HCT116 (cell line): ENCODE measurements around the gene KBTBD2. TPM values are rescaled to one million over a fixed set of nuclear protein-coding genes. Genes with fewer than 3 reads are reported as not detected.
A peak's percentile ranks its signal among the peaks of the same experiment; 100 is the strongest.

Experiments used
- ATAC-seq: fragments of 200-7000 bp; cut with Tn5 transposase; 2 replicates; pipeline ENCODE4 v1.9.1; 2020; ENCODE audit warnings: mild to moderate bottlenecking, moderate library complexity
- BruUV-seq: library from RNA; stranded (reverse); fragments of 400-500 nt; replicated peaks from 2 replicates; lab custom pipeline; 2021; lab: Mats Ljungman, UMichigan
- CTCF ChIA-PET: fragments of 300-600 bp; sonication (Branson Sonifier 250); formaldehyde crosslinking; loops from one replicate; lab custom pipeline; 2021; ENCODE audit warnings: antibody characterized with exemption; lab: Charles Lee
- POLR2A ChIA-PET: fragments of 300-600, 350-600 bp; sonication (Branson Sonifier 250); formaldehyde crosslinking; loops from one replicate; lab custom pipeline; 2021; ENCODE audit warnings: antibody characterized with exemption; lab: Charles Lee
- RAD21 ChIA-PET, 2 experiments: fragments of 300-600 bp; sonication (Branson Sonifier 250); formaldehyde crosslinking; loops; one replicate each; lab custom pipeline; 2023; ENCODE audit warnings: low total read pairs in 2 of 2; ENCODE audit not compliant: uncharacterized antibody in 2 of 2, unreplicated experiment in 2 of 2, low non-redundant PET in 1 of 2; lab: Charles Lee
- DNase-seq: peaks from one replicate; pipeline ENCODE4 v3.0.0-alpha.2; 2010; ENCODE audit warnings: low read depth, low spot score
- H2AFZ ChIP-seq: fragments of 200-600 bp; shearing (Covaris generic), sonication (generic); 2 replicates; pipeline ENCODE4 v1.6.1; 2017; ENCODE audit warnings: low read depth, mixed run types, mixed read lengths, antibody characterized with exemption, low read length; ENCODE audit not compliant: poor library complexity, severe bottlenecking
- H3K27ac ChIP-seq: 2 replicates; pipeline ENCODE4 v1.5.1; 2012; ENCODE audit warnings: low read depth, low read length
- H3K27me3 ChIP-seq: fragments of 200-600 bp; sonication (generic); 2 replicates; pipeline ENCODE4 v1.6.1; 2016; ENCODE audit warnings: mixed run types, low read length, mixed read lengths; ENCODE audit not compliant: insufficient read depth
- H3K36me3 ChIP-seq, 2 experiments: fragments of 200-500 bp in 1 of 2; fragments of 200-600 bp in 1 of 2; sonication (Bioruptor generic) in 1 of 2; sonication (generic) in 1 of 2; 2 replicates each; pipeline versions ENCODE4 v1.5.1 to v1.6.1; 2014 to 2016; ENCODE audit warnings: low read length in 2 of 2, inconsistent platforms in 1 of 2, mixed read lengths in 1 of 2, mixed run types in 1 of 2; ENCODE audit not compliant: insufficient read depth in 2 of 2, control insufficient read depth in 1 of 2
- H3K4me1 ChIP-seq, 2 experiments: fragments of 200-600 bp in 1 of 2; sonication (generic) in 1 of 2; 2 replicates each; pipeline versions ENCODE4 v1.5.1 to v1.6.1; 2012 to 2017; ENCODE audit warnings: low read length in 2 of 2, inconsistent platforms in 1 of 2, mild to moderate bottlenecking in 1 of 2, mixed read lengths in 1 of 2, mixed run types in 1 of 2, moderate library complexity in 1 of 2; ENCODE audit not compliant: insufficient read depth in 2 of 2, control insufficient read depth in 1 of 2
- H3K4me2 ChIP-seq: fragments of 200-600 bp; sonication (generic); 2 replicates; pipeline ENCODE4 v1.6.1; 2017; ENCODE audit warnings: mixed run types, low read length, mixed read lengths
- H3K4me3 ChIP-seq, 2 experiments: fragments of 200-600 bp in 1 of 2; sonication (generic) in 1 of 2; replicated peaks in 1 of 2; 2 replicates each; pipeline ENCODE4 v1.5.1; 2011 to 2016; ENCODE audit warnings: low read length in 2 of 2, control low read depth in 1 of 2, low read depth in 1 of 2, mild to moderate bottlenecking in 1 of 2, mixed read lengths in 1 of 2, mixed run types in 1 of 2
- H3K79me2 ChIP-seq: fragments of 200-600 bp; sonication (generic); 2 replicates; pipeline ENCODE4 v1.6.1; 2017; ENCODE audit warnings: mild to moderate bottlenecking, mixed run types, low read length, moderate library complexity, mixed read lengths; ENCODE audit not compliant: insufficient read depth
- H3K9ac ChIP-seq: fragments of 200-600 bp; sonication (generic); 2 replicates; pipeline ENCODE4 v1.6.1; 2016; ENCODE audit warnings: low read length, mixed read lengths
- H3K9me2 ChIP-seq: fragments of 200-600 bp; sonication (generic), shearing (Covaris generic); 2 replicates; pipeline ENCODE4 v1.6.1; 2017; ENCODE audit warnings: mixed run types, mild to moderate bottlenecking, moderate library complexity; ENCODE audit not compliant: insufficient read depth
- H3K9me3 ChIP-seq, 2 experiments: fragments of 200-500 bp in 1 of 2; fragments of 200-600 bp in 1 of 2; sonication (Bioruptor generic) in 1 of 2; sonication (generic) in 1 of 2; 2 replicates each; pipeline ENCODE4 v1.6.1; 2014 to 2017; ENCODE audit warnings: low read length in 2 of 2, mixed read lengths in 2 of 2, inconsistent platforms in 1 of 2, low read depth in 1 of 2, mild to moderate bottlenecking in 1 of 2, mixed run types in 1 of 2, moderate library complexity in 1 of 2; ENCODE audit not compliant: control insufficient read depth in 1 of 2, insufficient read depth in 1 of 2
- H4K20me1 ChIP-seq: fragments of 200-600 bp; sonication (generic), shearing (Covaris generic); 2 replicates; pipeline ENCODE4 v1.6.1; 2017; ENCODE audit warnings: mixed run types, mild to moderate bottlenecking, moderate library complexity; ENCODE audit not compliant: insufficient read depth
- CBX3 ChIP-seq: IDR thresholded peaks from 2 replicates; pipeline ENCODE4 v1.6.1; 2012; ENCODE audit warnings: low read depth
- EGR1 ChIP-seq: IDR thresholded peaks from 2 replicates; pipeline ENCODE4 v1.6.1; 2012; ENCODE audit warnings: low read depth
- ELF1 ChIP-seq: IDR thresholded peaks from 2 replicates; pipeline ENCODE4 v1.6.1; 2012; ENCODE audit warnings: low read depth, borderline replicate concordance
- EZH2 ChIP-seq: fragments of 200-600 bp; sonication (generic); IDR thresholded peaks from 2 replicates; pipeline ENCODE4 v1.6.1; 2017; ENCODE audit warnings: antibody characterized with exemption, mixed run types
- EZH2phosphoT487 ChIP-seq: fragments of 200-600 bp; IDR thresholded peaks from 2 replicates; pipeline ENCODE4 v1.6.1; 2018; ENCODE audit warnings: antibody characterized with exemption, borderline replicate concordance
- FOSL1 ChIP-seq: IDR thresholded peaks from 2 replicates; pipeline ENCODE4 v1.6.1; 2012; ENCODE audit warnings: low read depth
- JUND ChIP-seq: IDR thresholded peaks from 2 replicates; pipeline ENCODE4 v1.6.1; 2012
- POLR2AphosphoS5 ChIP-seq: IDR thresholded peaks from 2 replicates; pipeline ENCODE4 v1.6.1; 2011; ENCODE audit warnings: mild to moderate bottlenecking, low read depth, low read length, moderate library complexity
- RAD21 ChIP-seq: IDR thresholded peaks from 2 replicates; pipeline ENCODE4 v1.6.1; 2012; ENCODE audit warnings: low read depth, mild to moderate bottlenecking
- SIN3A ChIP-seq: IDR thresholded peaks from 2 replicates; pipeline ENCODE4 v1.6.1; 2012; ENCODE audit warnings: low read depth
- SP1 ChIP-seq: IDR thresholded peaks from 2 replicates; pipeline ENCODE4 v1.6.1; 2012; ENCODE audit warnings: low read depth
- SRF ChIP-seq: IDR thresholded peaks from 2 replicates; pipeline ENCODE4 v1.6.1; 2012; ENCODE audit warnings: low read depth
- YY1 ChIP-seq: IDR thresholded peaks from 2 replicates; pipeline ENCODE4 v1.6.1; 2011; ENCODE audit warnings: low read length, low read depth, moderate library complexity, mild to moderate bottlenecking; ENCODE audit not compliant: insufficient replicate concordance; ENCODE audit errors: extremely low read depth
- ZFX ChIP-seq: fragments of 450-650 bp; IDR thresholded peaks from 2 replicates; pipeline ENCODE4 v1.6.1; 2017
- ZNF274 ChIP-seq: fragments of 200-500 bp; sonication (Bioruptor generic); IDR thresholded peaks from 2 replicates; pipeline ENCODE4 v1.6.1; 2014; ENCODE audit warnings: mild to moderate bottlenecking, low read depth, low read length, inconsistent platforms
- intact Hi-C: fragments of 100-400 bp; cut with micrococcal nuclease; formaldehyde crosslinking; loops from 2 replicates; pipeline ENCODE4 v1.10.0; 2022
- total RNA-seq: library from RNA; stranded (reverse); gene quantifications from one replicate; pipeline ENCODE4 v1.2.1, GENCODE V29; 2021; ENCODE audit not compliant: unreplicated experiment
- TF ChIP-seq, protein P1 (sequence below): IDR thresholded peaks from 2 replicates; pipeline ENCODE4 v1.6.1; 2011; ENCODE audit warnings: mild to moderate bottlenecking, low read length, moderate library complexity; ENCODE audit not compliant: insufficient replicate concordance; ENCODE audit errors: extremely low read depth
- TF ChIP-seq, protein P2 (sequence below): IDR thresholded peaks from 2 replicates; pipeline ENCODE4 v1.6.1; 2012
- TF ChIP-seq, protein P3 (sequence below), 3 experiments: fragments of 200-600 bp in 1 of 3; sonication (generic) in 1 of 3; IDR thresholded peaks in 2 of 3; conservative IDR thresholded peaks in 1 of 3; 2 replicates each; pipeline ENCODE4 v1.5.1; 2012 to 2017; ENCODE audit warnings: low read depth in 2 of 3, low read length in 2 of 3, antibody characterized with exemption in 1 of 3, borderline replicate concordance in 1 of 3, control low read depth in 1 of 3, mild to moderate bottlenecking in 1 of 3, mixed read lengths in 1 of 3, mixed run types in 1 of 3, moderate library complexity in 1 of 3; ENCODE audit not compliant: insufficient read depth in 1 of 3

The KBTBD2 gene
- total RNA-seq, 1 experiment from 2014 or later: 29.0 TPM

DNA sequence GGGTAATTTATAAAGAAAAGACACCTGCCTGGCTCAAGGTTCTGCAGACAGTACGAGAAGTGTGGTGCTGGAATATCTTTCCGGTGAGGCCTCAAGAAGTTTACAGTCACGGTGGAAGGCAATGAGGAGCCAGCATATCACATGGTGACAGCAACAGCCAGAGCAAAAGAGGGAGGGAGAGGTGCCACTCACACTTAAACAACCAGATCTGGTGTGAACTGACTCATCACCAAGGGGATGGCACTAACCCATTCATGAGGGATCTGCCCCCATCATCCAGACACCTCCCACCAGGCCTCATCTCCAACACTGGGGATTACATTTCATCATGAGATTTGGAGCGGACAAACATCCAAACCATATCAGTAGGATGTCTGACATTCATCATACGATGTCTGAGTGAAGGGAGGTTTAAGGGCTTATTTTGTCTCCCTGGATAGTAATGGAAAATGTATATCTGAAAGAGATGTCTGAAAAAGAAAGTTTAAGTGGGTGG lies 23.5 kb upstream of the KBTBD2 start:
- CTCF ChIA-PET: no interaction called here
- TF ChIP-seq ZNF274 (no peak), EZH2phosphoT487 (no peak), ZFX (no peak), FOSL1 (no peak), POLR2AphosphoS5 (no peak), YY1 (no peak), EGR1 (no peak), SIN3A (no peak), EZH2 (no peak), SP1 (no peak)
- TF ChIP-seq, all 23 proteins: peak for 0
- Histone ChIP-seq H3K27ac (no peak overlapping the region), H3K4me1 (no peaks in the 10 kb centered on the region), H3K9ac (no peak overlapping the region), H2AFZ (no peak overlapping the region), H3K9me3 (no peaks in the 10 kb centered on the region), H3K4me3 (no peak overlapping the region), H4K20me1 (no peaks in the 10 kb centered on the region), H3K27me3 (no peaks in the 10 kb centered on the region), H3K9me2 (no peaks in the 10 kb centered on the region), H3K79me2 (no peaks in the 10 kb centered on the region), H3K4me2 (no peak overlapping the region), H3K36me3 (peaks cover 10 to 12% of the 10 kb centered on the region in 2 experiments; a peak in 3 of 4 replicates)
- RAD21 ChIA-PET: no interaction called here
- BruUV-seq: TSS peak; percentile 2
- DNase-seq (no peak), ATAC-seq (no peak)
- intact Hi-C loops: no loop called here
- POLR2A ChIA-PET: no interaction called here

- ATAC-seq (peak; percentile 70), DNase-seq (no peak)
- H2AFZ ChIP-seq: no peak overlapping the region
- BruUV-seq: no TSS peak
- intact Hi-C loops: no loop called here
- H3K9me2 ChIP-seq: no peaks in the 10 kb centered on the region
- no peaks in the 10 kb centered on the region for H3K27me3 ChIP-seq
- H3K9me3 ChIP-seq: no peaks in the 10 kb centered on the region
- no peak overlapping the region for H3K27ac ChIP-seq
- no peak overlapping the region for H3K4me3 ChIP-seq
- no peaks in the 10 kb centered on the region for H3K4me1 ChIP-seq
- CTCF ChIA-PET: no interaction called here
- RAD21 ChIA-PET: no interaction called here
- H3K79me2 ChIP-seq: no peaks in the 10 kb centered on the region
- H3K9ac ChIP-seq: no peak overlapping the region
- peaks cover 10 to 12% of the 10 kb centered on the region in 2 experiments; a peak in 3 of 4 replicates for H3K36me3 ChIP-seq
- no peaks in the 10 kb centered on the region for H4K20me1 ChIP-seq
- POLR2A ChIA-PET: no interaction called here
- no peak overlapping the region for H3K4me2 ChIP-seq
- no peak for TF ChIP-seq SP1
- TF ChIP-seq, protein P1, sequence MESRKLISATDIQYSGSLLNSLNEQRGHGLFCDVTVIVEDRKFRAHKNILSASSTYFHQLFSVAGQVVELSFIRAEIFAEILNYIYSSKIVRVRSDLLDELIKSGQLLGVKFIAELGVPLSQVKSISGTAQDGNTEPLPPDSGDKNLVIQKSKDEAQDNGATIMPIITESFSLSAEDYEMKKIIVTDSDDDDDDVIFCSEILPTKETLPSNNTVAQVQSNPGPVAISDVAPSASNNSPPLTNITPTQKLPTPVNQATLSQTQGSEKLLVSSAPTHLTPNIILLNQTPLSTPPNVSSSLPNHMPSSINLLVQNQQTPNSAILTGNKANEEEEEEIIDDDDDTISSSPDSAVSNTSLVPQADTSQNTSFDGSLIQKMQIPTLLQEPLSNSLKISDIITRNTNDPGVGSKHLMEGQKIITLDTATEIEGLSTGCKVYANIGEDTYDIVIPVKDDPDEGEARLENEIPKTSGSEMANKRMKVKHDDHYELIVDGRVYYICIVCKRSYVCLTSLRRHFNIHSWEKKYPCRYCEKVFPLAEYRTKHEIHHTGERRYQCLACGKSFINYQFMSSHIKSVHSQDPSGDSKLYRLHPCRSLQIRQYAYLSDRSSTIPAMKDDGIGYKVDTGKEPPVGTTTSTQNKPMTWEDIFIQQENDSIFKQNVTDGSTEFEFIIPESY: no peak
- peak; percentile 9; the same call in 1 of the 2 replicates for TF ChIP-seq RAD21
- TF ChIP-seq CBX3: no peak
- TF ChIP-seq POLR2AphosphoS5: no peak
- TF ChIP-seq SIN3A: no peak
- TF ChIP-seq SRF: no peak
- no peak for TF ChIP-seq EZH2
- TF ChIP-seq, protein P2, sequence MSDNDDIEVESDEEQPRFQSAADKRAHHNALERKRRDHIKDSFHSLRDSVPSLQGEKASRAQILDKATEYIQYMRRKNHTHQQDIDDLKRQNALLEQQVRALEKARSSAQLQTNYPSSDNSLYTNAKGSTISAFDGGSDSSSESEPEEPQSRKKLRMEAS: no peak
- TF ChIP-seq, protein P3, sequence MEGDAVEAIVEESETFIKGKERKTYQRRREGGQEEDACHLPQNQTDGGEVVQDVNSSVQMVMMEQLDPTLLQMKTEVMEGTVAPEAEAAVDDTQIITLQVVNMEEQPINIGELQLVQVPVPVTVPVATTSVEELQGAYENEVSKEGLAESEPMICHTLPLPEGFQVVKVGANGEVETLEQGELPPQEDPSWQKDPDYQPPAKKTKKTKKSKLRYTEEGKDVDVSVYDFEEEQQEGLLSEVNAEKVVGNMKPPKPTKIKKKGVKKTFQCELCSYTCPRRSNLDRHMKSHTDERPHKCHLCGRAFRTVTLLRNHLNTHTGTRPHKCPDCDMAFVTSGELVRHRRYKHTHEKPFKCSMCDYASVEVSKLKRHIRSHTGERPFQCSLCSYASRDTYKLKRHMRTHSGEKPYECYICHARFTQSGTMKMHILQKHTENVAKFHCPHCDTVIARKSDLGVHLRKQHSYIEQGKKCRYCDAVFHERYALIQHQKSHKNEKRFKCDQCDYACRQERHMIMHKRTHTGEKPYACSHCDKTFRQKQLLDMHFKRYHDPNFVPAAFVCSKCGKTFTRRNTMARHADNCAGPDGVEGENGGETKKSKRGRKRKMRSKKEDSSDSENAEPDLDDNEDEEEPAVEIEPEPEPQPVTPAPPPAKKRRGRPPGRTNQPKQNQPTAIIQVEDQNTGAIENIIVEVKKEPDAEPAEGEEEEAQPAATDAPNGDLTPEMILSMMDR (IDR thresholded peaks at IDR 0.05 in 2 of 3, conservative IDR thresholded peaks at IDR 0.05 in 1 of 3; ENCODE audit: borderline replicate concordance in 1 of 3, insufficient read depth in 1 of 3, low read depth in 2 of 3, low read length in 2 of 3): peak; percentile 4 to 31 (median 27); a peak in 3 of 6 replicates
- TF ChIP-seq JUND: no peak
- TF ChIP-seq ELF1: no peak
- TF ChIP-seq ZFX: no peak
- TF ChIP-seq, all 23 proteins: peak for 2
These were observed 22.6 kb upstream of the KBTBD2 start for GRCh38 chr7:32914184-32914583.
